Hindlimb muscle (tissue), 1 donor: Measurements from ENCODE around the gene ID2. TPM values are rescaled to one million over a fixed set of nuclear protein-coding genes. Genes with fewer than 3 reads are reported as not detected.

Experiments used
- polyA plus RNA-seq: library from polyadenylated mRNA; unstranded; fragments of 120-200 nt; gene quantifications from one replicate; pipeline ENCODE4 v1.2.1, GENCODE V29; 2013; ENCODE audit not compliant: insufficient read length

The ID2 gene
- polyA plus RNA-seq, 1 donor: 26.7 TPM

Other genes starting within 250 kb of the ID2 start
- gene KIDINS220, start 155.6 kb downstream of the ID2 start, polyA plus RNA-seq: 66.1 TPM